A549 (cell line): Measurements from ENCODE around the gene RPTOR.

ENCODE experiments used
- CHD2 ChIP-seq: fragments of 150-350 bp; IDR thresholded peaks from 2 replicates; pipeline ENCODE4 v1.6.1; 2014; ENCODE audit warnings: low read length; ENCODE audit not compliant: partially characterized antibody
- CTCF ChIP-seq: fragments of >200 bp; sonication (Bioruptor Twin); formaldehyde crosslinking; IDR thresholded peaks from 3 replicates; pipeline ENCODE4 v1.5.1; 2016
- EP300 ChIP-seq, 2 experiments: fragments of >200 bp; sonication (Bioruptor Twin); formaldehyde crosslinking; IDR thresholded peaks; 2 replicates in 1 of 2; 3 replicates in 1 of 2; pipeline ENCODE4 v1.6.1; 2016 to 2017
- ESRRA ChIP-seq: fragments of 150-350 bp; IDR thresholded peaks from 2 replicates; pipeline ENCODE4 v1.6.1; 2014; ENCODE audit warnings: mild to moderate bottlenecking, low read length, borderline replicate concordance
- HOXA7 ChIP-seq: fragments of 250-450 bp; sonication (Bioruptor Pico); IDR thresholded peaks from 2 replicates; pipeline ENCODE4 v1.5.0; 2020; ENCODE audit warnings: mild to moderate bottlenecking, moderate library complexity
- MAX ChIP-seq: IDR thresholded peaks from 2 replicates; pipeline ENCODE4 v1.6.1; 2012
- POLR2A ChIP-seq: IDR thresholded peaks from 2 replicates; pipeline ENCODE4 v1.6.1; 2012; ENCODE audit warnings: mild to moderate bottlenecking, low read length
- TF ChIP-seq, protein P1 (sequence below): fragments of 200-600 bp; sonication (generic); IDR thresholded peaks from 2 replicates; pipeline ENCODE4 v1.6.1; 2016; ENCODE audit warnings: antibody characterized with exemption, mild to moderate bottlenecking, moderate library complexity

- no peak for TF ChIP-seq CTCF
- TF ChIP-seq, protein P1, sequence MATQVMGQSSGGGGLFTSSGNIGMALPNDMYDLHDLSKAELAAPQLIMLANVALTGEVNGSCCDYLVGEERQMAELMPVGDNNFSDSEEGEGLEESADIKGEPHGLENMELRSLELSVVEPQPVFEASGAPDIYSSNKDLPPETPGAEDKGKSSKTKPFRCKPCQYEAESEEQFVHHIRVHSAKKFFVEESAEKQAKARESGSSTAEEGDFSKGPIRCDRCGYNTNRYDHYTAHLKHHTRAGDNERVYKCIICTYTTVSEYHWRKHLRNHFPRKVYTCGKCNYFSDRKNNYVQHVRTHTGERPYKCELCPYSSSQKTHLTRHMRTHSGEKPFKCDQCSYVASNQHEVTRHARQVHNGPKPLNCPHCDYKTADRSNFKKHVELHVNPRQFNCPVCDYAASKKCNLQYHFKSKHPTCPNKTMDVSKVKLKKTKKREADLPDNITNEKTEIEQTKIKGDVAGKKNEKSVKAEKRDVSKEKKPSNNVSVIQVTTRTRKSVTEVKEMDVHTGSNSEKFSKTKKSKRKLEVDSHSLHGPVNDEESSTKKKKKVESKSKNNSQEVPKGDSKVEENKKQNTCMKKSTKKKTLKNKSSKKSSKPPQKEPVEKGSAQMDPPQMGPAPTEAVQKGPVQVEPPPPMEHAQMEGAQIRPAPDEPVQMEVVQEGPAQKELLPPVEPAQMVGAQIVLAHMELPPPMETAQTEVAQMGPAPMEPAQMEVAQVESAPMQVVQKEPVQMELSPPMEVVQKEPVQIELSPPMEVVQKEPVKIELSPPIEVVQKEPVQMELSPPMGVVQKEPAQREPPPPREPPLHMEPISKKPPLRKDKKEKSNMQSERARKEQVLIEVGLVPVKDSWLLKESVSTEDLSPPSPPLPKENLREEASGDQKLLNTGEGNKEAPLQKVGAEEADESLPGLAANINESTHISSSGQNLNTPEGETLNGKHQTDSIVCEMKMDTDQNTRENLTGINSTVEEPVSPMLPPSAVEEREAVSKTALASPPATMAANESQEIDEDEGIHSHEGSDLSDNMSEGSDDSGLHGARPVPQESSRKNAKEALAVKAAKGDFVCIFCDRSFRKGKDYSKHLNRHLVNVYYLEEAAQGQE = no peak
- no peak for TF ChIP-seq EP300 (IDR thresholded peaks at IDR 0.05)
- no peak for TF ChIP-seq CHD2
- TF ChIP-seq POLR2A = no peak
- no peak for TF ChIP-seq HOXA7 (CRISPR knock-in tag)
- TF ChIP-seq ESRRA = no peak
- no peak for TF ChIP-seq MAX
These were observed 159.8 kb downstream of the RPTOR start for GRCh38 chr17:80704381-80704819.
